ENCODE measurements around the gene ITPA.

The ITPA gene

GRCh38 chr20:3229798-3230197 lies 20.5 kb downstream of the ITPA start:
- DNase-seq, result no peak

DNA sequence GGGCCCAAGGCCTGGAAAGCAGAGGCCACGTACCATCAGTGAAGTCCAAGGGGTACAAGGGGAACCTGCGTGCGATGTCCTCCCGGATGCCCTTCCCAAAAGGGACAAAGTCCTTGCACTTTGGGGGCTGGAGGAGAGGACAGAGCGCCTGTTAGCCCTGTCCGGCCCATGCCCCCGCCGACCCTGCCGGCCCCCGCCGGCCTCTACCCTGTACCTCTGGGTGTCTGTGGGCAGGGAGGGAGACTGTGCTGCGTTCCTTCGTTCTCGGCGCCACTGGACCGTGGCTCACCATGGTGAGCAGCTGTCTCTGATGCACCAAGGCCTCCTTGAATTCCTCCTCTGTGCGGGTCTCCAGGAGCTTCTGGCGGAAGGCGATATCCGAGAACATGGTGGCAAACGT lies 21.8 kb downstream of the ITPA start:
- DNase-seq, result no peak

GRCh38 chr20:3231889-3232588 lies 22.7 kb downstream of the ITPA start:
- no peak for DNase-seq

GRCh38 chr20:3233131-3233990 lies 24.1 kb downstream of the ITPA start:
- no peak for DNase-seq

DNA sequence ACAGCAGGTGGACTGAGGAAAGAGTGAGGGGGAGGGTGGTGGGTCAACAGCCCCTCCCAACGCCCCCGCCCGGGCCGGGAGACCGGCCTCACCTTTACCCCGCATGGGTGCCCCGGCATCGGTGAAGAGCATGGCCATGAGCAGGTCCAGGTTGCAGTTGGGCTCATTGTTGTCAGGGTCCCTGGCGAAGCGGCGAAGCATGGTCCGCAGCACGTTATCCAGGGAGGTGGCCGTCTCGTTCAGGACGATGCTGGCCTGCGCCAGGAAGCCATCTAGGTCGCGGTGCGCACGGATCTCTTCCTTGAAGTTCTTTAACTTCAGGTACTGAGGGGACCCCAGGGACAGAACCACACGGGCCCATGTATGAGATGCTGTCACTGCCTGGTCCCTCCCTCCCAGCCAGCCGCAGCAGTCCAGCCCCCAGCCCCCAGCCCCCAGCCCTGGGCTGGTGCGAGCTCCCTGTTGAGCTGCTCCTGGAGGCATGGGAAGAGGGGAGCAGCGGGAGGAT lies 24.7 kb downstream of the ITPA start:
- no peak for DNase-seq

GRCh38 chr20:3235666-3236324 lies 26.5 kb downstream of the ITPA start:
- no peak for DNase-seq

GRCh38 chr20:3237011-3237957 lies 28.0 kb downstream of the ITPA start:
- no peak for DNase-seq

GRCh38 chr20:3237958-3238615 lies 28.8 kb downstream of the ITPA start:
- no peak for DNase-seq

GRCh38 chr20:3238616-3239025 lies 29.3 kb downstream of the ITPA start:
- no peak for DNase-seq

DNA sequence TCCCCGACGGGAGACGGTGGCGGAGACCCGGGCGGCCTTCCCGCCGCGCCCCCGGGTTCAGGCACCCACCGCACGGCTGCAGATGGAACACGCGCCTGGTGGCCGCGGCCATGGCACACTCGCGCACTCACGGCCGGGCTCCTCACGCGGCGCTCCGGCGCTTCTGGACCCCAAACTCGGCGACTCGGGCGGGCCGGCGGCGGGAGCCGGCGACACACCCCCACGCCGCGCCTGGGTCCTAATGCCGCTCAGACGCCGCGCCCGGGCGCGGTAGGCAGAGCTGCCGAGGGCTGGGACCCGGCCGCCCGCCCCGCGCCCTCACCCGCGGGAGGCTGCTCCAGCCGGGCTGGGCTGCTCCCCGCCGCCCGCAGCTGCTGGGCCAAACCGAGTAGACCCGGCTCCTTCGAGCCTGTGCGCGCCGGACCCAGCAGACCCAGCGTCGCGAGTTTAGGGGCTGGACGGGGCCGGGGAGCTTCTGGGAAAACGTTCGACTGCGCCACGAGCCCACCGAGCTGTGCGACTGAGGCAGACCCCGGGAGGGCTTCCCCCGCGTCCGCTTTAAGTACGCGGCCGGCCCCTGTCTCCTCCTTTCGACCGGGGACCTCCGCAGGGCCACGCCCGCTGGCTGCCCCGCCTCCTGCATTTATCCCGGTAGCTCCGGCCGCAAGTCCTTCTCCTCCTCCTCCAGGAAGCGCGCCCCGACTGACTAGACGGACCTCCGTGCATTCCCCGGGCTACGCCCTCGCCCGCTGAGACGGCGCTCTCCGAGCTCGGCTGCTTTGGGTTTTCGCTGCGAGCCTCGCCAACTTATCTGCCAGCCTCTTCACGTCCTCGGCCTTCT lies 29.9 kb downstream of the ITPA start, which contains the start of gene SLC4A11:
TSS of gene SLC4A11 (minus strand) at position 165 of the 841 bp plus-strand sequence. CDS start at position 112, 53 bp downstream.
- DNase-seq, result peak; percentile 85

DNA sequence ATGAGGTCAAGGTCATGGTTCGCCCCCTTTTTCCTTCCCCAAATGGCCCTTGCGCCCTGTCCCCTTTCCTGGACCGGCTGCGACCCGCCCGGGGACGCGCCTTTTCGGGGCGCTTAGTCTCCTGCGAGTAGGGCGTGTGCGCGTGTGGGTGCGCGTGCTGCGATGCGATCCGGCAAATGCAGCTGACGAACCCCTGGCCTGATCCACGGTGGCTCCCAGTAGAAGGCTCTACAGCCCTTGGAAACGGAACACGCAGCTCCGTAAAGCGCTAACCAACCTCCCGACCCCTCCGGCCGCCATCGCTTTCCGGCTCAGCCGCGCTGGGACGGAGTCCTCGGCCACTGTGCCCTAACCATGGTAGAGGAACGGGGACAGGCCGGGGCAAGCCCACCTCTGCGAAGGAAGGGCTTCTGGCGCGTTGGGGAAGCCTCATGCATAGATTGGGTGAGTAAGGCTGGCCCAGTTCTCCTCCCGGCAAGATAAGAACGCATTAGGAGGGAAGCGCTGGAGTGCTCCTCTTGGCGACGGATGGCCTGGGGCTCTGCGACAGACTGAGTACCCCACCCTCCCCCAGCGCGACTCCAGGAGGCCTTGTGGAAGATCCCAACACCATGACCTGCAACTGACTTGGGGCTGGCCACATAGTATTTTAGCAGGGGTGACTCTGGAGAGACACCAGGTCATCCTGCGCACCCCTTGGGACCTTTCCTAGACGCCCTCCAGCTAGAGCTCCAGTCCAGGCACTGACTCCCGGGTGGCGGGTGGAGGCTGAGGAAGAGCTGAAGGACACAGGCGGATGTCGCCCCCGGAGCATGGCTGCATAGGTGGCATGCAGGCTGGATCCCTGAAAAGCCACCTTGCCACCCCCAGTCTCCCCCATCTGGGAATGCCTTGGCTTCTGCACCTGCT lies 30.8 kb downstream of the ITPA start:
- no peak for DNase-seq

DNA sequence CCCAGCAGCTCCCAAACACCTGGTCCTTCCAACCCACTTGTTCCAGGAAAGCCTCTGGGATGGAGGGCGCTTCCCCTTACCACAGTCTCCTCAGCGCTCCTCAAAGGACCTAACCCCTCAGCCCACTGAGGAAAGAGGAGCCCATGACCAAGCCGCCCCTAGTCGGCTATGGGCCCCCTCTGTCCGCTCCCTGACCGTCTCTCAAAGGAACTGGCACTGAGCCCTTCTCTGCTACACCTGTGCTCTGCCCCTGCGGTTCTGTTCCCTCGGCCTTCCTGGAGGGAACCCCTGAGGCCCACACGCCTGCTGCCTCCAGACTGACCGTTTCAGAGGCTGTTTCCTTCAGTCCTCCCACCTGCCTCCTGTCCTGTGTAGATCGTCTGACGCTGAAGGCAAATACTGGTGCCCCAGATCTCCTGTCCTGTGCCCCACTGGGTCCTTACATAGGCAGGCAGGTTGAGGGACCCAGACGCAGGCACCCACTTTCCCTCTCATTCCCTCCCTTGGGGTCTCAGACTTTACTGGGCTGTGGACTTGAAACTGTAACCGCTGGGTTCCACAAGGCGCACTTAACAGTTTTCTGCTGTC lies 31.6 kb downstream of the ITPA start:
- no peak for DNase-seq

DNA sequence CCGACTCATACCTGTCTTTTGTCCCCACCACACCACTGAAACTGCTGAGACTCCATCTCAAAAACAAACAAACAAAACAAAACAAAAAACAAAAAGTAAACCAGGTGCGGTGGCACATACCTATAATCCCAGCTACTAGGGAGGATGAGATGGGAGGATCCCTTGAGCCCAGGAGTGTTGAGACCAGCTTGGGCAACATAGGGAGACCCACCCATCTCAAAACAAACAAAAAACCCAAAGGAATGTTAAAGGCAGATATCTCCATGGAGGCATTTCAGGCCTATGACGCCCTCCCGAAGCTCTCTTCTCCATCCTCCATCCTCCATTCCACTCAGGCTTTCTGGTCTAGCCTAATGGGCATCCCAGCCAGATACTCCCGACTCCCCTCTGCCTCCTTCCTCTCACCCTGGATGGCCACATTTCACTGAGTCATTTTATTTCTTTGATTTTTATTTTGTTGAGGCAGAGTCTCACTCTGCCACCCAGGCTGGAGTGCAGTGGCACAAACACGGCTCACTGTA lies 32.9 kb downstream of the ITPA start:
- no peak for DNase-seq

GRCh38 chr20:3243718-3244358 lies 34.5 kb downstream of the ITPA start:
- no peak for DNase-seq

- no peak for DNase-seq
Measured at GRCh38 chr20:3244613-3245012, 35.3 kb downstream of the ITPA start.

DNA sequence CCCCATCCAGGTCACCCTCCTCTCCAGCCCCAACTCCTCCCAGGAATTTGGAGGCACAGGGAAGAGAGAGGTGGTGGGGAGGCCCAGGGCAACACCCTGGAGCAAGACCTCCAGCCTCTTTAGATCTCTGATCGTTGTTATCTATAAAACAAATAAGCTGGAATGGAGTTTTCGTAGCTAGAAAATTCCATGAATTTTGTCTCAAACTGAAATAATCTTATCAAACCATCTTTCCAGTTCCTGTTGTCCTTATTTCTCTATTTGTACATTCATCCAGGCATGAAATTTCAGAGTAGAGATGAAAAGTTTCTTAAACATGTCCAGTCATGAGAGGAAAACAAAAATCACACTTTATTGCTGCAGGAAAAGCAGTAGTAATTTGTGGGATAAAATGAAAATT lies 35.9 kb downstream of the ITPA start:
- no peak for DNase-seq

DNA sequence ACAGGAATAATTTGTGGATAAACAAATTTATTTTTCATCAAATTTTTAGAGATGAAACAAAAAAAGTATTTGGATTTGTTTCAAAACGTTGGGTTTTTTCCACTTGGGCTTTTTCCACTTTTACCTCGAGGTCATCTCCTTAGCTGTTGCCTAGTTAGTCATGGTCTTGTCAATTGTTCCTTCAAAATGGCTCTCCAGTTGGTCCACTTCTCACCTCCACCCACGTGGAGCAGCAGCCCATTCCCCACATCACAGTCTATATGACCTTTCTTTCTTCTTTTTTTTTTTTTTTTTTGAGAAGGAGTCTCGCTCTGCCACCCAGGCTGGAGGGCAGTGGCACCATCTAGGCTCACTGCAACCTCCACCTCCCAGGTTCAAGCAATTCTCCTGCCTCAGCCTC lies 36.4 kb downstream of the ITPA start:
- DNase-seq, result no peak

GRCh38 chr20:3246682-3247081 lies 37.4 kb downstream of the ITPA start:
- DNase-seq, result no peak

Data from NCI-H510A (cell line).